Osteoblast (primary cell): ENCODE data around the gene SRSF12. TPM values are rescaled to one million over a fixed set of nuclear protein-coding genes. Genes with fewer than 3 reads are reported as not detected.

Source experiments
- DNase-seq: peaks from one replicate; pipeline ENCODE4 v3.0.0; 2011; ENCODE audit warnings: low spot score, mixed read lengths; ENCODE audit not compliant: insufficient read length; ENCODE audit errors: missing footprints
- H2AFZ ChIP-seq: 2 replicates; pipeline ENCODE4 v1.6.0; 2011; ENCODE audit warnings: mild to moderate bottlenecking, low read length
- H3K27ac ChIP-seq: 2 replicates; pipeline ENCODE4 v1.5.1; 2011; ENCODE audit warnings: mild to moderate bottlenecking, low read depth, low read length, moderate library complexity
- H3K27me3 ChIP-seq: 2 replicates; pipeline ENCODE4 v1.6.0; 2012; ENCODE audit warnings: mild to moderate bottlenecking, control low read depth, inconsistent platforms, low read length, moderate library complexity; ENCODE audit not compliant: insufficient read depth
- H3K36me3 ChIP-seq: 2 replicates; pipeline ENCODE4 v1.5.1; 2011; ENCODE audit warnings: mild to moderate bottlenecking, low read length, control low read depth, moderate library complexity; ENCODE audit not compliant: insufficient read depth
- H3K4me1 ChIP-seq: 2 replicates; pipeline ENCODE4 v1.5.1; 2011; ENCODE audit warnings: mild to moderate bottlenecking, low read length, control low read depth, moderate library complexity; ENCODE audit not compliant: insufficient read depth
- H3K4me2 ChIP-seq: 2 replicates; pipeline ENCODE4 v1.6.0; 2011; ENCODE audit warnings: mild to moderate bottlenecking, low read length; ENCODE audit not compliant: insufficient read depth
- H3K4me3 ChIP-seq: fragments of 200-600 bp; sonication (generic); 3 replicates; pipeline ENCODE4 v1.5.1; 2012; ENCODE audit warnings: mild to moderate bottlenecking, low read length, inconsistent platforms; ENCODE audit not compliant: insufficient read depth
- H3K79me2 ChIP-seq: 2 replicates; pipeline ENCODE4 v1.6.0; 2012; ENCODE audit warnings: mild to moderate bottlenecking, low read length, control low read depth, inconsistent platforms; ENCODE audit not compliant: insufficient read depth
- H3K9me3 ChIP-seq: 2 replicates; pipeline ENCODE4 v1.5.1; 2011; ENCODE audit warnings: low read depth, low read length, control low read depth
- H4K20me1 ChIP-seq: 2 replicates; pipeline ENCODE4 v1.6.0; 2012; ENCODE audit warnings: mild to moderate bottlenecking, low read length, control low read depth; ENCODE audit not compliant: insufficient read depth
- total RNA-seq: library from RNA; depleted of rRNA; stranded (reverse); fragments of >200 nt; gene quantifications from 2 replicates; pipeline ENCODE4 v1.2.3, GENCODE V29; 2012
- TF ChIP-seq, protein P1 (sequence below): IDR thresholded peaks from 2 replicates; pipeline ENCODE4 v1.5.1; 2011; ENCODE audit warnings: mild to moderate bottlenecking, low read depth, low read length, moderate library complexity; ENCODE audit errors: extremely low read depth

The SRSF12 gene
- total RNA-seq, 1 donor, result under 0.01 TPM

DNA sequence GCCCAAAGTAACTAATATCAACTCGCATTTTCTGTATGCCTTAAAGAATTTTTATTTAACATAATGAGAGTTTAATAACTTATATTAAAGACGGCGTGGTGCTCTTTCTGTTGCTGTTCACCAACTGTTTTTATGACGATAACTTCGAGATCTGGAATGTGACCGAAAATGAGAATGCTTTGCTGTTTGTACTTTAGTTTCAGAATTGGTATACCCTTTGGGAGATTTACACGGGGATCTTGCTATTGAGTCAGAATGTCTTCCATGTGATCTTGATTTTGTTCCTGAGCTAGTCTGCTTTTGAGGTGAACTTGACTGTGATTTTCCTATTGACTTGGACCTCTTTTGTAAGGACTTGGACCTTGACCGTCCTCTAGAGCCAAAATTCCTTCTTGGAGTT lies 19.4 kb downstream of the SRSF12 start:
- H2AFZ ChIP-seq, result no peak overlapping the region
- H3K27me3 ChIP-seq, result no peaks in the 10 kb centered on the region
- H4K20me1 ChIP-seq, result no peaks in the 10 kb centered on the region
- no peak overlapping the region for H3K4me3 ChIP-seq
- no peak overlapping the region for H3K27ac ChIP-seq
- peaks cover 5% of the 10 kb centered on the region for H3K4me1 ChIP-seq
- H3K36me3 ChIP-seq, result no peaks in the 10 kb centered on the region
- H3K9me3 ChIP-seq, result no peaks in the 10 kb centered on the region
- H3K79me2 ChIP-seq, result no peaks in the 10 kb centered on the region
- H3K4me2 ChIP-seq, result no peak overlapping the region
- TF ChIP-seq, protein P1, sequence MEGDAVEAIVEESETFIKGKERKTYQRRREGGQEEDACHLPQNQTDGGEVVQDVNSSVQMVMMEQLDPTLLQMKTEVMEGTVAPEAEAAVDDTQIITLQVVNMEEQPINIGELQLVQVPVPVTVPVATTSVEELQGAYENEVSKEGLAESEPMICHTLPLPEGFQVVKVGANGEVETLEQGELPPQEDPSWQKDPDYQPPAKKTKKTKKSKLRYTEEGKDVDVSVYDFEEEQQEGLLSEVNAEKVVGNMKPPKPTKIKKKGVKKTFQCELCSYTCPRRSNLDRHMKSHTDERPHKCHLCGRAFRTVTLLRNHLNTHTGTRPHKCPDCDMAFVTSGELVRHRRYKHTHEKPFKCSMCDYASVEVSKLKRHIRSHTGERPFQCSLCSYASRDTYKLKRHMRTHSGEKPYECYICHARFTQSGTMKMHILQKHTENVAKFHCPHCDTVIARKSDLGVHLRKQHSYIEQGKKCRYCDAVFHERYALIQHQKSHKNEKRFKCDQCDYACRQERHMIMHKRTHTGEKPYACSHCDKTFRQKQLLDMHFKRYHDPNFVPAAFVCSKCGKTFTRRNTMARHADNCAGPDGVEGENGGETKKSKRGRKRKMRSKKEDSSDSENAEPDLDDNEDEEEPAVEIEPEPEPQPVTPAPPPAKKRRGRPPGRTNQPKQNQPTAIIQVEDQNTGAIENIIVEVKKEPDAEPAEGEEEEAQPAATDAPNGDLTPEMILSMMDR, result no peak
- DNase-seq, result no peak

DNA sequence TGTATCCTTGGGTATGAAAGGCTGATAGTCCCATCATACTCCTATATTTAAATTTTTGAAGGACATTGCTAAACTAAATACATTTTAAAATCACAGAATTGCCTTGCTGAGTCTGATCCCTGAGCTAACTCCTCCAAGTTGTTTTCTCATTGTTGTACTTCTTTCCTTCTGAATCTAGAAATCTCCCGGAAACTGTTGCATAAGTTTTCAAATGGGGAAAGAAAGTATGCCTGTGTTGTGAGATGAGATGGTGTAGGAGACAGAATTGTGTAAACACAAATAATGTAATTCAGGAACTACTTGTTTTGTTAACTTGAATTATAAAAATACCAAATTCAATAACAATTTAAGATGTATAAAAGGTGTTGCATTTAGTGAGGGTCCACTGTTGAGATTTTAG lies 30.0 kb downstream of the SRSF12 start:
- Histone ChIP-seq H4K20me1 (peaks cover 30% of the 10 kb centered on the region), H3K9me3 (no peaks in the 10 kb centered on the region), H3K4me2 (no peak overlapping the region), H2AFZ (no peak overlapping the region), H3K27me3 (no peaks in the 10 kb centered on the region), H3K4me1 (peaks cover 8% of the 10 kb centered on the region), H3K27ac (no peak overlapping the region), H3K79me2 (peaks cover 22% of the 10 kb centered on the region), H3K4me3 (no peak overlapping the region), H3K36me3 (peaks cover 23% of the 10 kb centered on the region)
- no peak for DNase-seq
- TF ChIP-seq, protein P1, result no peak

DNA sequence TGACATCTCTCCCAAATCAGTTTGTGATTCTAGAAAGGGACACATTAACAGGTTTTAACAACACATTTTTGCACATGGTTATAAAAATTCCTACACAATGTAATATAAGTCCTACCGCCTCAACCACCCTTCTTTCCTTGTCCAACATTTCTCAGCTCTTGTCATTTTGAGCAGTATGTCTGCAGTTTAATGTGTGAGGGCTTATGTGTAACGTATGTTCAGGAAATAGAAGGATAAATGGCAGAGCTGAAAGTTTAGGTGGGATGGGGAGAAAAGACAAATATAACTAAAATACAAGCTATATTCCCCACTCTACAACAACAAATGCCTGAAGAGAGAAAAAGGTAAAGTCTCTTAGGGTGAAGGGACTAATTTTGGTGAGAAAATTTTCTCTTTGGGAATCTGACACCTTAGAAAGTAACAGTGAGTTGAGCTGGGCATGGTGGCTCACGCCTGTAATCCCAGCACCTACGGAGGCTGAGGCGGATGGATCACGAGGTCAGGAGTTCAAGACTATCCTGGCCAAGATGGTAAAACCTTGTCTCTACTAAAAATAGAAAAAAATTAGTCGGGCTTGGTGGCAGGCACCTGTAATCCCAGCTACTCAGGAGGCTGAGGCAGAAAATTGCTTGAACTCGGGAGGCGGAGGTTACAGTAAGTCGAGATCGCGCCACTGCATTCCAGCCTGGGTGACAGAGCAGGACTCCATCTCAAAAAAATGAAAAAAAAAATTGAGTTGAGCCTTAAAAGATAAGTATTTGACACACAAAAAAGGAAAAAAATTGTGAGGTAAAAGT lies 32.3 kb downstream of the SRSF12 start:
- no peak for DNase-seq
- H3K4me2 ChIP-seq, result no peak overlapping the region
- TF ChIP-seq, protein P1, result no peak
- no peaks in the 10 kb centered on the region for H3K9me3 ChIP-seq
- H4K20me1 ChIP-seq, result peaks cover 34% of the 10 kb centered on the region
- H3K4me3 ChIP-seq, result no peak overlapping the region
- no peak overlapping the region for H3K27ac ChIP-seq
- peaks cover 42% of the 10 kb centered on the region for H3K79me2 ChIP-seq
- peaks cover 23% of the 10 kb centered on the region for H3K36me3 ChIP-seq
- H2AFZ ChIP-seq, result no peak overlapping the region
- no peaks in the 10 kb centered on the region for H3K27me3 ChIP-seq
- H3K4me1 ChIP-seq, result peaks cover 8% of the 10 kb centered on the region

DNA sequence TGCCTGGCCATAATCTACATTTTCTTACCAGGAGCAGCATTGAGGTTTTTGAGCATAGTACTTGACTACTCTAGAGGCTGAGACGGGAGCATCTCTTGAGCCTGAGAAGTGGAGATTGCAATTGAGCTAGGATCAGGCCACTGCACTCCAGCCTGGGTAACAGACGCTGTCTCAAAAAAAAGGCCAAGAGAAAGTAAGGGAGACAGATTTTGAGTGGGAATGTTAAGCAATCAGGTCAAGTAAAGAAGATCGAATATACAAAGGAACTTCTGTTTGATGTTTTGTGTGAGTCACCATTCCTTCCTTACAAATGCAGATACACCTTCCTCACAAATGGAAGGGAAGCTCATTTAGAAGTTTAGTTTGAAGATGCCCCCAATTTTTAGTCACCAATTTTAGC lies 32.9 kb downstream of the SRSF12 start:
- TF ChIP-seq, protein P1, result no peak
- H3K4me1 ChIP-seq, result peaks cover 8% of the 10 kb centered on the region
- H3K79me2 ChIP-seq, result peaks cover 43% of the 10 kb centered on the region
- no peak overlapping the region for H2AFZ ChIP-seq
- H4K20me1 ChIP-seq, result peaks cover 34% of the 10 kb centered on the region
- H3K27me3 ChIP-seq, result no peaks in the 10 kb centered on the region
- H3K36me3 ChIP-seq, result peaks cover 23% of the 10 kb centered on the region
- H3K4me3 ChIP-seq, result no peak overlapping the region
- no peak overlapping the region for H3K27ac ChIP-seq
- no peak overlapping the region for H3K4me2 ChIP-seq
- DNase-seq, result no peak
- no peaks in the 10 kb centered on the region for H3K9me3 ChIP-seq
